Kidney (tissue), 14 donors: ENCODE results near the gene SLC25A27. TPM values are rescaled to one million over a fixed set of nuclear protein-coding genes. Genes with fewer than 3 reads are reported as not detected.

Experiments used
- DNase-seq, 5 donors: peaks; one replicate each; pipeline ENCODE4 v3.0.0-alpha.2; 2013 to 2020
- FAIRE-seq: peaks from 2 replicates; lab custom pipeline; 2012; peaks lifted over from hg19 to GRCh38; lab: Jason Lieb, UNC
- H3K27ac ChIP-seq, 2 donors: one replicate each; pipeline ENCODE4 v1.7.0; 2013; ENCODE audit warnings: low read depth in 2 of 2, low read length in 2 of 2, inconsistent platforms in 1 of 2
- H3K27me3 ChIP-seq: one replicate; pipeline ENCODE4 v1.7.1; 2013; ENCODE audit warnings: low read length, inconsistent platforms; ENCODE audit not compliant: control insufficient read depth, insufficient read depth
- H3K36me3 ChIP-seq, 3 donors: one replicate each; pipeline versions ENCODE4 v1.7.0 to v1.7.1; 2013; ENCODE audit warnings: low read length in 3 of 3, control low read depth in 1 of 3, inconsistent platforms in 1 of 3; ENCODE audit not compliant: insufficient read depth in 3 of 3, control insufficient read depth in 2 of 3
- H3K4me1 ChIP-seq, 3 donors: one replicate each; pipeline versions ENCODE4 v1.7.0 to v1.7.1; 2013; ENCODE audit warnings: low read length in 3 of 3, inconsistent platforms in 1 of 3, low read depth in 1 of 3; ENCODE audit not compliant: control insufficient read depth in 2 of 3, insufficient read depth in 2 of 3
- H3K4me3 ChIP-seq, 3 donors: one replicate each; pipeline versions ENCODE4 v1.7.0 to v1.8.1; 2013; ENCODE audit warnings: low read length in 3 of 3, control low read depth in 1 of 3, inconsistent platforms in 1 of 3
- H3K9ac ChIP-seq, 3 donors: one replicate each; pipeline versions ENCODE4 v1.7.0 to v1.7.1; 2013; ENCODE audit warnings: low read length in 3 of 3, control low read depth in 1 of 3, inconsistent platforms in 1 of 3
- H3K9me3 ChIP-seq, 3 donors: one replicate each; pipeline versions ENCODE4 v1.7.0 to v1.7.1; 2013; ENCODE audit warnings: low read length in 3 of 3, control low read depth in 1 of 3, inconsistent platforms in 1 of 3; ENCODE audit not compliant: control insufficient read depth in 2 of 3, insufficient read depth in 1 of 3
- intact Hi-C: fragments of 100-400 bp; cut with DNase I; formaldehyde crosslinking; loops from one replicate; pipeline ENCODE4 v1.11.1; 2022
- polyA plus RNA-seq: library from polyadenylated mRNA; stranded (reverse); fragments of 350-450 nt; fragmentation: Illumina TruSeq; extraction: RNeasy Lipid Tissue Mini Kit (QIAGEN cat#74804); gene quantifications from one replicate; pipeline ENCODE4 v1.2.3, GENCODE V29; 2014; ENCODE audit warnings: low read depth, low replicate concordance; ENCODE audit not compliant: insufficient read depth
- total RNA-seq: library from RNA; stranded (reverse); fragmentation: NEBNext Ultra II Directional; extraction: Animal tissue kit (Norgen Biotek cat#: 25700); gene quantifications from one replicate; pipeline ENCODE4 v1.2.1, GENCODE V29; 2021
- TF ChIP-seq, protein P1 (sequence below): IDR thresholded peaks from 3 replicates; pipeline ENCODE4 v1.5.1; 2012; ENCODE audit warnings: mild to moderate bottlenecking, moderate library complexity, borderline replicate concordance; ENCODE audit not compliant: insufficient read depth; ENCODE audit errors: extremely low read depth
- donor health status: control.
- donor health status: control.
- donor health status: control.
- donor health status: control.
- donor health status: control.
- donor health status: DM: yes; HTN: yes; CAD: no.
- donor health status: Normal renal cell carcinoma (clear cell type).

SLC25A27 gene
- total and polyA plus RNA-seq, 2 donors from 2014 or later: 19.1 to 22.6 TPM

GRCh38 chr6:46653439-46654195 is 842 bp downstream of the SLC25A27 start:
- Histone ChIP-seq H3K36me3 (no peaks in the 10 kb centered on the region), H3K4me3 (peak overlapping the region; percentile 93 to 98 (median 93)), H3K9me3 (no peaks in the 10 kb centered on the region), H3K27me3 (no peaks in the 10 kb centered on the region), H3K4me1 (peaks cover 0 to 4% (median 0%) of the 10 kb centered on the region in 3 donors), H3K9ac (peak overlapping the region; percentile 4 to 83 (median 54)), H3K27ac (peak overlapping the region; percentile 87 to 95)
- TF ChIP-seq, protein P1, sequence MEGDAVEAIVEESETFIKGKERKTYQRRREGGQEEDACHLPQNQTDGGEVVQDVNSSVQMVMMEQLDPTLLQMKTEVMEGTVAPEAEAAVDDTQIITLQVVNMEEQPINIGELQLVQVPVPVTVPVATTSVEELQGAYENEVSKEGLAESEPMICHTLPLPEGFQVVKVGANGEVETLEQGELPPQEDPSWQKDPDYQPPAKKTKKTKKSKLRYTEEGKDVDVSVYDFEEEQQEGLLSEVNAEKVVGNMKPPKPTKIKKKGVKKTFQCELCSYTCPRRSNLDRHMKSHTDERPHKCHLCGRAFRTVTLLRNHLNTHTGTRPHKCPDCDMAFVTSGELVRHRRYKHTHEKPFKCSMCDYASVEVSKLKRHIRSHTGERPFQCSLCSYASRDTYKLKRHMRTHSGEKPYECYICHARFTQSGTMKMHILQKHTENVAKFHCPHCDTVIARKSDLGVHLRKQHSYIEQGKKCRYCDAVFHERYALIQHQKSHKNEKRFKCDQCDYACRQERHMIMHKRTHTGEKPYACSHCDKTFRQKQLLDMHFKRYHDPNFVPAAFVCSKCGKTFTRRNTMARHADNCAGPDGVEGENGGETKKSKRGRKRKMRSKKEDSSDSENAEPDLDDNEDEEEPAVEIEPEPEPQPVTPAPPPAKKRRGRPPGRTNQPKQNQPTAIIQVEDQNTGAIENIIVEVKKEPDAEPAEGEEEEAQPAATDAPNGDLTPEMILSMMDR: no peak
- peak in 1 of 5 donors; percentile 1 for DNase-seq
- intact Hi-C loops: no loop called here
- FAIRE-seq: no peak

DNA sequence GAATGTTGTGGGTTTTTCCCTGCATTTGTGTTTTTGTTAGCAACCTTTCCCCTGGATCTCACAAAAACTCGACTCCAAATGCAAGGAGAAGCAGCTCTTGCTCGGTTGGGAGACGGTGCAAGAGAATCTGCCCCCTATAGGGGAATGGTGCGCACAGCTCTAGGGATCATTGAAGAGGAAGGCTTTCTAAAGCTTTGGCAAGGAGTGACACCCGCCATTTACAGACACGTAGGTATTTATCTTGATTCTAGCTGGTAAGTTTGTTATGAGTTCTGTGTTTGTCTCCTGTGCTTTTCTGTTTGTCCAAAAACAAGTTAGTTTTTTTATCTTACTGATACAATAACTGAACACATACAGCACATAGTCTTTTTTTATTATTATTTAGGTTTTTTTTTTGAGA is 3.0 kb downstream of the SLC25A27 start:
- H3K27me3 ChIP-seq: no peaks in the 10 kb centered on the region
- intact Hi-C loops: no loop called here
- no peak overlapping the region for H3K27ac ChIP-seq
- no peak for FAIRE-seq
- H3K4me3 ChIP-seq: no peak overlapping the region
- H3K9ac ChIP-seq: no peak overlapping the region
- no peaks in the 10 kb centered on the region for H3K36me3 ChIP-seq
- DNase-seq: peak in 1 of 5 donors; percentile 20
- peaks cover 0 to 4% (median 0%) of the 10 kb centered on the region in 3 donors for H3K4me1 ChIP-seq
- H3K9me3 ChIP-seq: no peaks in the 10 kb centered on the region
- TF ChIP-seq, protein P1: no peak

DNA sequence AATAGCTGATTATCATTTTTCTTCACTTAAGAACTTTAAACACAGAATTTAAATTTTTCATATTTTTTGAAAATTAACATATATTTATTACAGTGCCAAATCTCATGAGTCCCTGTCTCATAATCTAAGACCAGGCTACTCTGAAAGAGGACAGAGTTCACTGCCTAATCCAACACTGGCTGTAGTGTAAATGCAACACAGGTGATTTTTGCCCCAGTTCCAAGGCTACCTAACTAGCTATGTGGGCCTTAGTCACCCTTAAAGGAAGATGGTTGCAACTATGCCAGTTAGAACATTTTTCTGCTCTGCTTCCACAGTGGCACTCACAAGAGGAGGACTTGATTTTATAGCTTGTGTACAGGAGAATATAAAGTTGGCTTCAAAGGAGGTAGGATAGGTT is 4.9 kb downstream of the SLC25A27 start:
- Histone ChIP-seq H3K9me3 (no peaks in the 10 kb centered on the region), H3K9ac (no peak overlapping the region), H3K4me3 (no peak overlapping the region), H3K36me3 (no peaks in the 10 kb centered on the region), H3K27me3 (no peaks in the 10 kb centered on the region), H3K27ac (no peak overlapping the region), H3K4me1 (peaks cover 0 to 4% (median 0%) of the 10 kb centered on the region in 3 donors)
- no peak for DNase-seq
- TF ChIP-seq, protein P1: no peak
- FAIRE-seq: no peak
- intact Hi-C loops: no loop called here
